H1 (cell line): ENCODE measurements around the gene ENTREP1. TPM values are rescaled to one million over a fixed set of nuclear protein-coding genes. Genes with fewer than 3 reads are reported as not detected.
A peak's percentile ranks its signal among the peaks of the same experiment; 100 is the strongest.

ENCODE experiments used
- CHD7 ChIP-seq: fragments of 300-600 bp; sonication (generic); IDR thresholded peaks from 2 replicates; pipeline ENCODE4 v1.7.1; 2012; ENCODE audit warnings: low read length, moderate library complexity, mild to moderate bottlenecking, inconsistent platforms; ENCODE audit not compliant: insufficient replicate concordance
- CTCF ChIP-seq, 3 experiments: IDR thresholded peaks; 1 replicate in 2 of 3; 2 replicates in 1 of 3; pipeline versions ENCODE4 v1.5.1 to v1.6.1; 2011; ENCODE audit warnings: low read length in 3 of 3, mild to moderate bottlenecking in 3 of 3, inconsistent platforms in 2 of 3, low read depth in 1 of 3, moderate library complexity in 1 of 3; ENCODE audit not compliant: insufficient read depth in 1 of 3; ENCODE audit errors: control extremely low read depth in 1 of 3
- EGR1 ChIP-seq: IDR thresholded peaks from 2 replicates; pipeline ENCODE4 v1.6.1; 2011; ENCODE audit warnings: low read depth, low read length, borderline replicate concordance
- RAD21 ChIP-seq, 2 experiments: IDR thresholded peaks in 1 of 2; conservative IDR thresholded peaks in 1 of 2; 2 replicates each; pipeline ENCODE4 v1.6.1; 2011; ENCODE audit warnings: low read depth in 2 of 2, low read length in 2 of 2, improper control_type of control experiment in 1 of 2, inconsistent platforms in 1 of 2, mild to moderate bottlenecking in 1 of 2, moderate library complexity in 1 of 2
- SIX5 ChIP-seq: IDR thresholded peaks from 2 replicates; pipeline ENCODE4 v1.6.1; 2011; ENCODE audit warnings: mild to moderate bottlenecking, low read depth, low read length
- polyA plus RNA-seq, 7 experiments: library from polyadenylated mRNA; depleted of rRNA in 3 of 7; stranded (reverse) in 5 of 7; unstranded in 2 of 7; fragments of >200 nt in 5 of 7; fragments of 200-250 nt in 2 of 7; gene quantifications; 1 replicate in 5 of 7; 2 replicates in 1 of 7; 4 replicates in 1 of 7; pipeline versions ENCODE4 v1.2.1 to v1.2.3, GENCODE V29; 2011 to 2013; ENCODE audit warnings: missing spikeins in 2 of 7, mixed read lengths in 2 of 7
- total RNA-seq: library from RNA; stranded (reverse); fragmentation: NEBNext Ultra II Directional; extraction: Animal tissue kit (Norgen Biotek cat#: 25700); gene quantifications from 2 replicates; pipeline ENCODE4 v1.2.1, GENCODE V29; 2021

ENTREP1 gene
- total and polyA plus RNA-seq, 2 of the 8 experiments (the other 6 are each of a cell fraction or from before 2014, with no cell fraction given): 15.3 to 25.0 TPM

GRCh38 chr9:69412741-69413150, 87.7 kb downstream of the ENTREP1 start (continued):
- TF ChIP-seq CHD7 (no peak), EGR1 (no peak), CTCF (IDR thresholded peaks at IDR 0.05; ENCODE audit: control extremely low read depth in 1 of 3, insufficient read depth in 1 of 3, low read depth in 1 of 3, low read length in 3 of 3) (peak; percentile 73 to 81 (median 81)), SIX5 (no peak), RAD21 (IDR thresholded peaks at IDR 0.05 in 1 of 2, conservative IDR thresholded peaks at IDR 0.05 in 1 of 2; ENCODE audit: low read depth in 2 of 2, low read length in 2 of 2) (peak; percentile 79 to 93)
